HepG2 (cell line): ENCODE results near the gene FUOM. TPM values are rescaled to one million over a fixed set of nuclear protein-coding genes. Genes with fewer than 3 reads are reported as not detected.

Experiments used
- ASH2L ChIP-seq: fragments of 300-600, 200-600 bp; sonication (generic); IDR thresholded peaks from 2 replicates; pipeline ENCODE4 v1.7.0; 2017; ENCODE audit warnings: low read depth, mild to moderate bottlenecking, moderate library complexity, mixed read lengths, low read length; ENCODE audit not compliant: insufficient read length
- BORCS8-MEF2B ChIP-seq: sonication (generic); formaldehyde crosslinking; IDR thresholded peaks from 2 replicates; pipeline ENCODE4 v1.8.0; 2022; ENCODE audit warnings: mild to moderate bottlenecking, missing genetic modification reagents
- BRCA1 ChIP-seq: sonication (generic); formaldehyde crosslinking; IDR thresholded peaks from 2 replicates; pipeline ENCODE4 v1.4.0; 2020; ENCODE audit warnings: missing genetic modification reagents
- E2F1 ChIP-seq: sonication (generic); formaldehyde crosslinking; IDR thresholded peaks from 2 replicates; pipeline ENCODE4 v1.5.0; 2020; ENCODE audit warnings: missing genetic modification reagents
- JUNB ChIP-seq: sonication (generic); formaldehyde crosslinking; IDR thresholded peaks from 2 replicates; pipeline ENCODE4 v1.8.0; 2022; ENCODE audit warnings: missing genetic modification reagents, mild to moderate bottlenecking, borderline replicate concordance
- KLF15 ChIP-seq: sonication (generic); formaldehyde crosslinking; IDR thresholded peaks from 2 replicates; pipeline ENCODE4 v1.8.1; 2023; ENCODE audit warnings: borderline replicate concordance, mild to moderate bottlenecking, inconsistent platforms, missing genetic modification reagents, mixed read lengths
- PATZ1 ChIP-seq: sonication (generic); formaldehyde crosslinking; IDR thresholded peaks from 2 replicates; pipeline ENCODE4 v1.4.0; 2020; ENCODE audit warnings: missing genetic modification reagents
- SOX5 ChIP-seq: IDR thresholded peaks from 2 replicates; pipeline ENCODE4 v1.6.1; 2016; ENCODE audit warnings: borderline replicate concordance
- SP140L ChIP-seq: sonication (generic); formaldehyde crosslinking; IDR thresholded peaks from 2 replicates; pipeline ENCODE4 v1.4.0; 2020; ENCODE audit warnings: missing genetic modification reagents, borderline replicate concordance
- SP2 ChIP-seq: sonication (generic); formaldehyde crosslinking; IDR thresholded peaks from 2 replicates; pipeline ENCODE4 v1.5.1; 2020; ENCODE audit warnings: mild to moderate bottlenecking, missing genetic modification reagents
- SP4 ChIP-seq: sonication (generic); formaldehyde crosslinking; IDR thresholded peaks from 2 replicates; pipeline ENCODE4 v1.8.1; 2023; ENCODE audit warnings: mild to moderate bottlenecking, missing genetic modification reagents
- THAP8 ChIP-seq: sonication (generic); formaldehyde crosslinking; IDR thresholded peaks from 2 replicates; pipeline ENCODE4 v1.5.1; 2020; ENCODE audit warnings: missing genetic modification reagents, mild to moderate bottlenecking, borderline replicate concordance
- ZBTB42 ChIP-seq: sonication (generic); formaldehyde crosslinking; IDR thresholded peaks from 2 replicates; pipeline ENCODE4 v1.5.0; 2020; ENCODE audit warnings: mild to moderate bottlenecking, missing genetic modification reagents
- ZKSCAN1 ChIP-seq: fragments of 150-350 bp; IDR thresholded peaks from 2 replicates; pipeline ENCODE4 v1.6.1; 2014; ENCODE audit warnings: low read length
- ZNF232 ChIP-seq: sonication (generic); formaldehyde crosslinking; IDR thresholded peaks from 2 replicates; pipeline ENCODE4 v1.4.0; 2020; ENCODE audit warnings: missing genetic modification reagents, borderline replicate concordance
- ZNF234 ChIP-seq: sonication (generic); formaldehyde crosslinking; conservative IDR thresholded peaks from 2 replicates; pipeline ENCODE4 v1.5.1; 2020; ENCODE audit warnings: mild to moderate bottlenecking, missing genetic modification reagents
- ZNF282 ChIP-seq: fragments of 450-650 bp; IDR thresholded peaks from 2 replicates; pipeline ENCODE4 v1.6.1; 2018; ENCODE audit not compliant: partially characterized antibody
- ZNF34 ChIP-seq: sonication (generic); formaldehyde crosslinking; IDR thresholded peaks from 2 replicates; pipeline ENCODE4 v1.4.0; 2020; ENCODE audit warnings: mild to moderate bottlenecking, missing genetic modification reagents, borderline replicate concordance
- ZNF451 ChIP-seq: sonication (generic); formaldehyde crosslinking; IDR thresholded peaks from 2 replicates; pipeline ENCODE4 v1.5.0; 2020; ENCODE audit warnings: mild to moderate bottlenecking, missing genetic modification reagents
- ZNF543 ChIP-seq: sonication (generic); formaldehyde crosslinking; IDR thresholded peaks from 2 replicates; pipeline ENCODE4 v1.4.0; 2020; ENCODE audit warnings: mild to moderate bottlenecking, missing genetic modification reagents
- ZNF564 ChIP-seq: sonication (generic); formaldehyde crosslinking; IDR thresholded peaks from 2 replicates; pipeline ENCODE4 v1.8.1; 2023; ENCODE audit warnings: mild to moderate bottlenecking, missing genetic modification reagents
- ZNF614 ChIP-seq: IDR thresholded peaks from 2 replicates; pipeline ENCODE4 v1.6.1; 2018; ENCODE audit warnings: missing biosample characterization, missing genetic modification reagents, inconsistent platforms, borderline replicate concordance
- ZNF800 ChIP-seq: sonication (generic); formaldehyde crosslinking; IDR thresholded peaks from 2 replicates; pipeline ENCODE4 v1.4.0; 2020; ENCODE audit warnings: missing genetic modification reagents
- ZNF83 ChIP-seq: sonication (generic); formaldehyde crosslinking; IDR thresholded peaks from 2 replicates; pipeline ENCODE4 v1.4.0; 2020; ENCODE audit warnings: missing genetic modification reagents, mild to moderate bottlenecking, borderline replicate concordance
- polyA plus RNA-seq, 8 experiments: library from polyadenylated mRNA; depleted of rRNA in 3 of 8; stranded (reverse) in 7 of 8; unstranded in 1 of 8; fragments of >200 nt; fragmentation: Illumina TruSeq in 4 of 8; extraction: Trizol in 4 of 8; gene quantifications; 2 replicates each; pipeline versions ENCODE4 v1.2.1 to v1.2.3, GENCODE V29; 2011 to 2016; ENCODE audit warnings: low read depth in 4 of 8, missing spikeins in 1 of 8, mixed read lengths in 1 of 8; ENCODE audit not compliant: insufficient read depth in 1 of 8
- total RNA-seq, 5 experiments: library from RNA; depleted of rRNA; stranded (reverse); fragments of >200 nt; fragmentation: Illumina TruSeq; extraction: Trizol; gene quantifications; 2 replicates each; pipeline ENCODE4 v1.2.3, GENCODE V29; 2016; ENCODE audit warnings: low read depth in 1 of 5

The FUOM gene
- total and polyA plus RNA-seq, 2 of the 13 experiments (the other 11 are each of a cell fraction or from before 2014, with no cell fraction given), result 27.5 to 60.4 TPM

- no peak for TF ChIP-seq ZNF800 (CRISPR knock-in tag)
- no peak for TF ChIP-seq KLF15 (CRISPR knock-in tag)
- TF ChIP-seq ZBTB42 (CRISPR knock-in tag), result no peak; the same call in 1 of the 2 replicates
- TF ChIP-seq ZNF232 (CRISPR knock-in tag), result no peak
- no peak for TF ChIP-seq THAP8 (CRISPR knock-in tag)
- no peak for TF ChIP-seq SOX5 (CRISPR knock-in tag)
- peak; percentile 78 for TF ChIP-seq SP4 (CRISPR knock-in tag)
- no peak for TF ChIP-seq ZKSCAN1
- peak; percentile 36 for TF ChIP-seq ASH2L
- no peak for TF ChIP-seq ZNF34 (CRISPR knock-in tag)
- TF ChIP-seq ZNF282, result no peak
- TF ChIP-seq ZNF564 (CRISPR knock-in tag), result no peak; the same call in 1 of the 2 replicates
- peak; percentile 57; the same call in 1 of the 2 replicates for TF ChIP-seq ZNF451 (CRISPR knock-in tag)
- TF ChIP-seq SP2 (CRISPR knock-in tag), result no peak
- no peak for TF ChIP-seq BRCA1 (CRISPR knock-in tag)
- TF ChIP-seq E2F1, result no peak
- TF ChIP-seq SP140L, result no peak
- no peak for TF ChIP-seq BORCS8-MEF2B (CRISPR knock-in tag)
- TF ChIP-seq PATZ1, result peak; percentile 52
- no peak for TF ChIP-seq ZNF83
- TF ChIP-seq ZNF614 (CRISPR knock-in tag), result no peak
- TF ChIP-seq ZNF234, result 0 out of 2 replicates have a peak, but pooled peaks have one; percentile 26
- 0 out of 2 replicates have a peak, but pooled peaks have one; percentile 8 for TF ChIP-seq ZNF543 (CRISPR knock-in tag)
- no peak for TF ChIP-seq JUNB (CRISPR knock-in tag)
These were observed at the start of gene FUOM (continued) for GRCh38 chr10:133357285-133358161.
